Endothelial cell (in vitro differentiated cells): ENCODE data around the gene PPIG. TPM values are rescaled to one million over a fixed set of nuclear protein-coding genes. Genes with fewer than 3 reads are reported as not detected.
"Not testable (repeated sequence)": the region's sequence is repeated elsewhere in the genome, so short reads cannot be mapped to it uniquely, and the experiment has no call there.

Source experiments
- DNase-seq: peaks from one replicate; pipeline ENCODE4 v3.0.0; 2021; ENCODE audit warnings: low spot score
- H3K27ac Mint-ChIP-seq: one replicate; pipeline ENCODE4 v1.8.0; 2021; ENCODE audit warnings: mixed read lengths, inconsistent platforms; ENCODE audit not compliant: unreplicated experiment
- H3K27me3 Mint-ChIP-seq: one replicate; pipeline ENCODE4 v1.8.0; 2021; ENCODE audit warnings: mild to moderate bottlenecking, moderate library complexity, mixed read lengths, inconsistent platforms; ENCODE audit not compliant: unreplicated experiment
- H3K36me3 Mint-ChIP-seq: one replicate; pipeline ENCODE4 v1.8.0; 2021; ENCODE audit warnings: mild to moderate bottlenecking, low read depth, mixed read lengths, inconsistent platforms; ENCODE audit not compliant: unreplicated experiment
- H3K4me1 Mint-ChIP-seq: one replicate; pipeline ENCODE4 v1.8.0; 2021; ENCODE audit warnings: mild to moderate bottlenecking, mixed read lengths, inconsistent platforms; ENCODE audit not compliant: unreplicated experiment
- H3K4me3 Mint-ChIP-seq: one replicate; pipeline ENCODE4 v1.8.0; 2021; ENCODE audit warnings: mild to moderate bottlenecking, mixed read lengths, inconsistent platforms; ENCODE audit not compliant: unreplicated experiment
- H3K9me3 Mint-ChIP-seq: one replicate; pipeline ENCODE4 v1.8.0; 2021; ENCODE audit warnings: mixed read lengths, inconsistent platforms; ENCODE audit not compliant: unreplicated experiment
- CTCF ChIP-seq: fragments of 200-600 bp; sonication (generic); IDR thresholded peaks from one replicate; pipeline ENCODE4 v1.5.0; 2021; ENCODE audit warnings: antibody characterized with exemption; ENCODE audit not compliant: unreplicated experiment
- total RNA-seq: library from RNA; stranded (reverse); fragmentation: NEBNext Ultra II Directional; extraction: Animal tissue kit (Norgen Biotek cat#: 25700); gene quantifications from one replicate; pipeline ENCODE4 v1.2.1, GENCODE V29; 2021; ENCODE audit not compliant: unreplicated experiment

PPIG gene
- total RNA-seq, 1 donor from 2014 or later, result 50.8 TPM

- no peaks in the 10 kb centered on the region for H3K27me3 Mint-ChIP-seq
- H3K9me3 Mint-ChIP-seq, result no peaks in the 10 kb centered on the region
- H3K27ac Mint-ChIP-seq, result no peak overlapping the region
- no peak for DNase-seq
- H3K4me1 Mint-ChIP-seq, result peaks cover 5% of the 10 kb centered on the region
- H3K36me3 Mint-ChIP-seq, result no peaks in the 10 kb centered on the region
- H3K4me3 Mint-ChIP-seq, result no peak overlapping the region
- TF ChIP-seq CTCF, result no peak
Observed at GRCh38 chr2:169571571-169571970, 12.6 kb upstream of the PPIG start.

GRCh38 chr2:169572189-169572588 is 12.0 kb upstream of the PPIG start:
- no peak for TF ChIP-seq CTCF
- H3K27ac Mint-ChIP-seq, result no peak overlapping the region
- no peak overlapping the region for H3K4me3 Mint-ChIP-seq
- DNase-seq, result no peak
- peaks cover 5% of the 10 kb centered on the region for H3K4me1 Mint-ChIP-seq
- no peaks in the 10 kb centered on the region for H3K9me3 Mint-ChIP-seq
- no peaks in the 10 kb centered on the region for H3K27me3 Mint-ChIP-seq
- H3K36me3 Mint-ChIP-seq, result no peaks in the 10 kb centered on the region

GRCh38 chr2:169572821-169573159 is 11.4 kb upstream of the PPIG start:
- Mint-ChIP-seq H3K36me3 (no peaks in the 10 kb centered on the region), H3K4me3 (peak overlapping the region; percentile 96), H3K4me1 (peaks cover 5% of the 10 kb centered on the region), H3K27me3 (no peaks in the 10 kb centered on the region), H3K27ac (peak overlapping the region; percentile 90), H3K9me3 (no peaks in the 10 kb centered on the region)
- TF ChIP-seq CTCF, result no peak
- no peak for DNase-seq

- Mint-ChIP-seq H3K4me3 (peak within 1 kb of the TSS; percentile 96), H3K27me3 (no peaks in the 10 kb centered on the region), H3K36me3 (no peaks in the 10 kb centered on the region), H3K9me3 (no peaks in the 10 kb centered on the region), H3K4me1 (peaks cover 5% of the 10 kb centered on the region), H3K27ac (peak within 1 kb of the TSS; percentile 90)
- DNase-seq, result peak; percentile 80
- TF ChIP-seq CTCF, result no peak
Observed at GRCh38 chr2:169573160-169573973, 10.8 kb upstream of the PPIG start, which contains the start of gene FASTKD1. TSS of gene FASTKD1 (minus strand) at chr2:169573865. CDS start at chr2:169572029, 1,836 bp downstream.

- Mint-ChIP-seq H3K27me3 (peaks cover 1% of the 10 kb centered on the region), H3K27ac (peak overlapping the region; percentile 90), H3K4me3 (peak overlapping the region; percentile 96), H3K9me3 (no peaks in the 10 kb centered on the region), H3K36me3 (no peaks in the 10 kb centered on the region), H3K4me1 (peaks cover 5% of the 10 kb centered on the region)
- no peak for TF ChIP-seq CTCF
- no peak for DNase-seq
Observed at GRCh38 chr2:169573974-169574299, 10.2 kb upstream of the PPIG start.

- DNase-seq, H3K27ac Mint-ChIP-seq, H3K4me3 Mint-ChIP-seq, H3K36me3 Mint-ChIP-seq, H3K4me1 Mint-ChIP-seq, H3K27me3 Mint-ChIP-seq, H3K9me3 Mint-ChIP-seq: not testable (repeated sequence)
Observed at GRCh38 chr2:169574539-169574938, 9.6 kb upstream of the PPIG start.

- not testable (repeated sequence) for H3K4me1 Mint-ChIP-seq, H3K4me3 Mint-ChIP-seq, H3K36me3 Mint-ChIP-seq, DNase-seq, H3K9me3 Mint-ChIP-seq, H3K27ac Mint-ChIP-seq, H3K27me3 Mint-ChIP-seq
Observed at GRCh38 chr2:169575264-169575663, 8.9 kb upstream of the PPIG start.
